Inflammatory macrophage treated with lipopolysaccharide for 4 hours (primary cell): ENCODE results near the gene SIGLEC12.

Experiments used
- DNase-seq: peaks from one replicate; pipeline ENCODE4 v3.0.0-alpha.2; 2020

Gene SIGLEC12

DNA sequence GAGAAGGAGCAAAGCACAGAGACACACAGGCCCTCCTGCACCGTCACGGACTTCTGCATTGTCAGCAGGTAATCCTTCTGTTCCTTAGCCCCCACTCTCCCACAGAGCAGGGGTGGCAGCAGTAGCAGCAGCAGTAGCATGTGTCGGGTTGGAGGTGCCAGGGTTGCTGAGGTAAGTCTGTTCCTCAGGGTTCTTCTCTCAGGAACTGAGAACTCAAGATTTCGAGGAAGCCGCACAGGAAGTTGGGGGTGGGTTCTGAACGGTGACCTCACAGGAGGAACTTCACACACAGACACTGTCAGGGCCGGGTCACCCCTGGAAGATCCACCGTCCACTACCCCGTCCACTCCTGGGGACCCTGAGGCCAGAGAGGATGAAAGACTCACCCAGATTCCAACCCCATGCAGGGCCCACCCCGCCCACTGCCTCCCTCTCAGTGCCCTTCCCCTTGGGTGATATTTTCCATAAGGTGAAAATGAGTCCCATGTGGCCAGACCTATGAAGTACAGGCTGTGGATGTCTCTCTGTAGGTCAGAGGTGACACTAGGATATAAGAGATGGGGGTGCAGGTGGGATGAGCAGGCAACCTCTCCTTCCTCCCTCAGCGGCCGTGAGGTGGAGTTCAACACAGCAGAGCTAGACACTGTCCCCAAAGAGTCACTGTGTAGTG is at the start of gene SIGLEC12:
Gene SIGLEC12, minus strand, starts transcription at position 207 of the 670 bp plus-strand sequence. Its CDS starts 67 bp downstream, at position 140.
- DNase-seq: peak; percentile 87

DNA sequence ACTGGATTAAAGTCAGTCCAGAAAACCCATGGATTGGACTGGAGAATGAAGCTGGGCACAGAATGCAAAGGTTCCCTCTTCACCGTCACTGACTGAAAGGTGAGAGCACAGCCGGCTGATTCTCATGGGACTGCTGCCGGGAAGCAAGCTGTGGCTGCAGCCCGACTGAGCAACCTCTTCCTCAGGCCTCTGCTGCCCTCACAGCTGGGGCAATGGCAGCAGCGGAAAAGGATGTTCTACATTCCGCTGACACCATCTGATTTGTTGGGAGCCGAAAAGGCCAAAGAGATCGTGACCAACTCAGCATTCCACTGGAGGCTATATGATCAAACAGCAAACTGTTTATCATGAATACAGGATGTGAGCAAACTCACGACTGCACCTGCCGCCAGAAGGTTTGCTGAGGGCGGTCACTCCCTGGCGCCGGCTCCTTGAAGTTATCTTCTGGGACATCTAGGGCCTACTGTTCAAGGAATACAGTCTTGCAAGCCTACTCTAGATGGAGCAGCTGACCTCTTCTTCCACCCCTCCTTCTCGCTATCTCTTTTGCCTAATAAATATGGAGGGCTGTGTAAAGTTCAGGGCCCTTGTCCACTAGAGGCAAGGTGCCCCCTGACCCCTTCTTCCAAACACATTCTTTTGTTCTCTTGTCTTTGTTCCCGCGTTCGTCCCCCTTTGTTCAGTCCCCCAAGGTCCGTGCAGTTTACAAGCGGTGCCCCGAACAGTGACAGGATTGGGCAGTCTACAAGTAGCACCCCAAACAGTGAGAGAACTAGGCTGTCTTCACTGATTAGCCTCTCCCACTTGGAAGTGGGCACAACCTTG is 49.5 kb upstream of the SIGLEC12 start:
- no peak for DNase-seq

DNA sequence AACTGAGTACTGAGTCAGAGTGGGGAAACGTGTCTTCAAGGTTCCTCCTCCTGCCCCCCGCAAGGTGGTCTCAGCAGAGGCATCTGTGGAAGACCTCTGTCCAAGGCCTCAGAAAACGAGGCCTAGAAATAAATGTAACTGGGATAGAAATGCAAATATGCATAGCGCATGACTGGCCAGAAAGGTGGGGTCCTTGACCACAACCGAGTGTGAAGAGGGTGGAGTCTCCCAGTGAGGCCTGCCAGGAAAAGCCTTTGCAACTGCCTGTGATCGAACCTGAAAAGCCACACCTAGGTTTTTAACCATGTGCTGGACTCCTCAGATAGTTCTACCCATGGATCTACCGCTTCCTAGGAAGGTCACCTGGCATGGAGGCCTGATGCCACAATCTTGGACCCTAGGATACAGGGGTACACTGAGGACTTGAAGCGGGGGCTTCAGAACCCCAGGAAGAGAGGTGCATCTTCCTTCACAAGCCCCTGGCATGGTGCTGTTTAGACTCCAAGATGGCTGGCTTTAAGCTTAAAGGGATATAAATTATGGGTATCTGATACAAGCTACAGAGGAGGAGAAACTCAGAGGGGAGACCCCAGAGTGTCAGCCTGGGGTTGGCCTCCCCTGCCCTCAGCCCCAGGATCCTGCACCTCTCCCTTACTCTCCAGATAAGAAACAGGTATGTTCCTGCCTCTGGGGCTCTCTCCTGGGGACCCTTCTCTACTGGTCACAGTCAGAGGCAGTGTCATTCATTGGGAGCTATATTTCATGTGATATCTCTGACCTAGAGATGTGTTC is 48.1 kb upstream of the SIGLEC12 start:
- no peak for DNase-seq

DNA sequence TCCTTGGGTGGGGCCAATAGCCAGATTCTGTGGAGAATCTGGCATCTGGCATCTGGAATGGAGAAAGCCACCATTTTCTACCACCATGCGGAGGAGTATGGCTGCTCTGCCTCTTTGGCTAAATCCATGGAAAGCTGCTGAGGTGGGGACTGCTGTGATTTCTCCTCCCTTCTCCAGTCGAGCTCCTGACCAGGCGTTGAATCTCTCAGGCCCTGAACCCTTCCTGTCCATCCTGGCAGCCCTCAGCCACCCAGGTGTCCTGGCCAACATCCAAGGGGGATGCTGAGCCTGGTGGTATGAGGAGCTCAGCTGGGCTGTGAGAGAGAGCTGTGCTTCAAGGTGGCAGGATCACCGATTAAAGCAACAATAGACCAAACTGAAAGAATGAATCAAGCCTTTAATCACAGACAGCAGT is 47.3 kb upstream of the SIGLEC12 start:
- DNase-seq: no peak

DNA sequence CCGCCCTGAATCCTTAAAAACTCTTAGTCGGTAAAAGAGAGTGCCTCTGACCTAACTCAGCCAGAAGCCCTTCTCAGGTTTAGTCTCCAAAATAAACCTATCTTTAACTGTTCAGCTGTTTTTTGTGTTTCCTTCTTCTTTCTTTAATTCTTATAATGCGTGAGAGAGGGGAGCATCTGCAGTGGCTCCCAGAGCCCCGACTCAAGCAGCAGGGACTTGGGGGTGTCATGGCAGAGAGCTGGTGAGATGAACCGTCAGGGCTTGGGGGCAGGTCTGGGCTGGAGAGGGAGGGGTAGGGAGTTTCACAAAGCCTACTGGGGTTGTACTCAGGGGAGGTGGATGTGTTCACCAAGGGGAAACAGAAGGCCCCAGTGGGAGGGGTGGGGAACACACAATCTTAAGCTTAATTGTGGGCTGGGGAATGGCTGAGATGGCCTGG is 46.6 kb upstream of the SIGLEC12 start:
- no peak for DNase-seq

DNA sequence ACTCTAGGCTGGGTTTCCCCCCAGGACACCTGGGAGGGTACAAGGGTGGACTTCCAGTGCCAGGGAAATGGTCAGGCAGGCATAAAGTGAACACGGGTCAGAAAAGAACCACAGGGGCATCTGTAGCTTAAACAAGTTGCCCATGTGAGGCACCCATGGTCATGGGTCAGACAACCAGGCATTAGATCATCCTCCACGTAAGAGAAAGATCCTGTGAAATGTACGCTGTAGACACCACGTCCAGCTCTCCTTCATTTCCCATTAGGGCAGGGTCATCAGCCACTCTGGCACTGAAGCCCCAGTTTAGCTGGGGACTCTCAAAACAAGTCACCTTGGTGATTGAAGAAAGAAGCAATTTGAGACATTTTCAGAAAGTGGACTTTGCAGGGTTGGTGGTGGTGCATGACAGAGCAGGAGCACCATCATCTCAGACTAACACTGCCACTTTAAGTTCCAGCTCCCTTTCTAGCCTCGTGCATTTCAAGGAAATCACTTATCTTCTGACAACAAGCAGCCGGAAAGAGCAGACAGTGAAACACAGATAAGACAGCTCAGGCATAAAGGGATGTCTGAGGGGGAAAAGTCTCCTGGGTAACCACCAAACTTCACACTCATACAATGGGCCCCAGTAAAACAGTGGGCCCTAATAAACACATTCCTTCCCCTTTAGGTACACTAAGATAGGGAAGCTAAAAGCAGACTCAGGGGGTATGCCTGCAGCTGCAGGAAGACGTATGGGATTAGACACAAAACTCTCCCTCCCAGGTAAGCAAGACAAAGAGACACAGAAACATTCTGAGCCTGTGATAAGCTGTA is 46.0 kb upstream of the SIGLEC12 start:
- DNase-seq: peak; percentile 24

DNA sequence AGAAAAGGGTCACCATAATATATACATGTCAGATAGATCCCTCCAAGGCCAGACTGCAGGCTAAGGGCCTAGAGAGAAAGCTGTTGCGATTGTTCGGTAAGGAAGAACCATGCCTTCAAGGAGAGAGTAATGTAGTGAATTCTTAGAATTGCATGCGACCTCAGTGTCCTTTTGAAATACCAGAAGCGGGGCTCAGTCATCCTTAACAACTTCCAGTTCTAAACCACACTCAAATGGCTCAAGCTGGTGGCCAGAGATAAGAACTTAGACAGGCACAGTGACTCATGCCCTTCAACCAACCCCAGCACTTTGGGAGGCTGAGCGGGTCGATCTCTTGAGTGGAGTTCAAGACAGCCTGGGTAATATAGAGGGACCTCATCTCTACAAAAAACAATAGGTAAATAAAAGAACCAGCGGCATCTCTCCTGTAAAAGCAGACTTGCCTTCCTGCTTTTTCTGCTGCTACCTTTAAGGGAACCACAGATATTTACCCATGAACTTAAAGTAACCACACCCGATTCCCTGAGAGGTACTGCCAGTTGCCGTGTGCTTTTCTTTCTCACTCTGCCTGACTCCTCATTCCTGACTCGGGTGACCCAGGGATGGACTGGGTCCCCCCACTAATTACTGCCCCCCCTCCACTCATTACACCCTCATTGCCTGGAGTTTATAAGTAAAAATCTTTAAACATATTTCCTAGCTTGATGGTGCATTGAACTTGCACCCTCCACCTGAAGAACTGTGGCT is 45.2 kb upstream of the SIGLEC12 start:
- peak; percentile 65 for DNase-seq

DNA sequence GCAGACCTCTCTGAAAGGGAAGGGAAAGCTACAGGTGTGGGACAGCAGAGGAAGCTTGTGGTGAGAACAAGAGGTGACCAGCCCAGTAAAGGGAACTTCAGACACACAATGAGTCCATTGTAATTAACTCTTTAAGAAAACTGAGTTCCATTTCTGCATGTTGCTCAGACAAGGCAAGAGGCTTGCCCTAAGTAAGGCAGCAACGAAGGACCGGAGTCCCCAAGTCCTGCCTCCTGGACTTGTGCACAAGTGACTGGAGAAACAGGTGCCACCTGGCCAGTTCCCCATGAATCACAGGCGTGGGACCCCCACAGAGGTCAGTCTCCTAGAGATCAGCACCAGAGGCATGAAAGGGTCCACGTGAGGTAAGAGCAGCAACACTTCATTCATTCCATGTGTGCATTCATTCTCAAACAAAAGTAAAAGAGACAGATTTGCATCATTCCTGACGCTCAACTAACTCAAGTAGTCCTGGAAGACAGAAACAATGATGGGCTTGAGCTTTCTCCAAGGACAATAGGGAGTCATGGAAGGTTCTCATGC is 44.6 kb upstream of the SIGLEC12 start:
- DNase-seq: no peak

DNA sequence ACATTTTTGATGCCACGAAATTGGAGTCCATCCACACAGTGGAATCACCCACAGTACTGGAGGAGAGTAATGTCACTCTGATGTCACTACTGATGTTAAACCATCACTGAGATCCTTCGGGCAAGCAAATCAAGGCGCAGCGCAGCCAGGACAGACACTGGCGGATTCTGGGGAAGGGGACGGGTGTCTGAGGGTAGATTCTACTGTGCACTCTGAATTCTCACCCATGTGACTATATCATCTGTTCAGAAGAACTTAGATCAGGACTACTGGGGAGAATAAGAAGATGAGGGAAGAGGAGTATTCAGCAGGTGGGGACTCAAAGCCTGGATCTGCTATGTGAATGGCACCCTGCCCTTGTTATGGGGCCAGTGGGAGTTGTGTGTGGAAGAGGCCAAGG is 42.4 kb upstream of the SIGLEC12 start:
- DNase-seq: no peak

DNA sequence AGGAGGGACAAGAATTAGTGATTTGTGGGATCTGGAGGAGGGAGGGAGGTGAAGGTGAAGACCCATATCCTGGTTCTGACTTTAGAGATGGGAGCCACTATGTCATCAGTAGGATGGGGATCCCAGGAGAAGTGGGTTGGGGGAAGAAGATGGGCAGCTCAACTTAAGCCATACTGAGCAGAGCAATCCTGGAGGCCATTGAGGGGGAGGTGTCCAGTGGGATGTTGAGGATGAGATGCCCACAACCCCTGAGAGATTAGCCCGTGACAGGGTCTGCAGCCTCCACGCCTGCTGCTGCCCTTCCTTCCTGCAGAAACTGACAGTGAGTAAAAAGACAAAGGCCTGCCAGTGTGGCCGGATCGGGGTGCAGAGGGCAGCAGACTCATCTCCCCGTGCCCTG is 41.1 kb upstream of the SIGLEC12 start:
- no peak for DNase-seq

DNA sequence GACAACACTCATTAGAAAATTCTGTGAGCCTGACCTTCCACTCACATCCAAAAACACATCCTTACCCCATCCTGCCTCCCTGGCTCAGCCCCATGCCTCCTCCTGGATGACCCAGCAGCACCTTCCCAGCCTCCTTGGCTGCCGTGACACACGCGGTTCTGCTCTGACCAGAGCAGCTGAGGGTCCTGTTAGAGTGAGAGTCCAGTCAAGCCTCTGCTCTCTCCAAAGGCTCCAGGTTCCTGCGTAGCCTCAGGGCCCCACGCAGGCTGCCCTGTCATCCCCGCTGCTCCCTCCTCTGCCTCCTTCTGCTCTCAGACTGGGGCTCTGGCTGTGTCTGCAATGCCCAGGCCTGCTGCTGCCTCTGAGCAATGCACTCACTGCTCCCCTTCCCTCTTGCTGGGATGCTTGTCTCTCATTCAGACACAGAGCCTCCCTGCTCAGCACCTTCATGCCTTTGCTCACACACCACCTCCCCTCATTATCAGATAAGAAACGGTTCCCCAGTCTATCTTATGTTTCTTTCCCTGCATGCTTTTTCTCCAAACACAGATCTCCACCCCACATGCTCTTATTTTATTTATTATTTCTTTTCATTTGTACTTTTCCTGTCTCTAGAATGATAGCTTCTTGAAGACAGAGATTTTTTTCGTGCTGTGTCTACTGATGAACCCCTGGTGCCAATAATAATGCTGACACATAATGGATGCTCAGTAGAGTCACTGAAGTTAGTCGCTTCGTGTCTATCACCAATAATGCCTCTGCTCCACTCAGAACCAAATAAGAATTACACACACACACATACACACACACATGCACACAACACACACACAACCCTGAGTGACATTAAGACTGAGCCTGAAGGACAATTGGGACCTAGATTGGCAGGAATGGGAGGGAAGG is 40.1 kb upstream of the SIGLEC12 start:
- DNase-seq: no peak

DNA sequence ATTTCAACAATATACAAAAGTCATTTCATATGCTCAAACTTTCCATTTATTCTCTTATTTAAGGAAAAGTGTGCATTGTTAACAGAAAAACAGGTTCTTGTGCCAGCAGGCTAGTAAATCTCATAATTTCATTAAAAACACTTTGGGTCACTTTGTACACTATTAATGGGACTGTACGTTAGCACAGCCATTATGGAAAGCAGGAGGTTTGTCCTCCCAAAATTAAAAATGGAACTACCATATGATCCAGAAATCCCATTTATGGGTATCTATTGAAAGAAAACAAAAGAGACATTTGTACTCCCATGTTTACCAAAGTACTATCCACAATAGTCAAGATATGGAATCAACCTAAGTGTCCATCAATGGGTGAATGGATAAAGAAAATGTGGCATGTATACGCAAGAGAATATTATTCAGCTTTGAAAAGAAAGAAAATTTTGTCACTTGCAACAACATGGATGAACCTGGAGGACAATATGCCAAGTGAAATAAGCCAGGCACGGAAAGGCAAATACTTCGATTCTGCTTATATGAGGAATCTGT is 38.3 kb upstream of the SIGLEC12 start:
- DNase-seq: no peak

DNA sequence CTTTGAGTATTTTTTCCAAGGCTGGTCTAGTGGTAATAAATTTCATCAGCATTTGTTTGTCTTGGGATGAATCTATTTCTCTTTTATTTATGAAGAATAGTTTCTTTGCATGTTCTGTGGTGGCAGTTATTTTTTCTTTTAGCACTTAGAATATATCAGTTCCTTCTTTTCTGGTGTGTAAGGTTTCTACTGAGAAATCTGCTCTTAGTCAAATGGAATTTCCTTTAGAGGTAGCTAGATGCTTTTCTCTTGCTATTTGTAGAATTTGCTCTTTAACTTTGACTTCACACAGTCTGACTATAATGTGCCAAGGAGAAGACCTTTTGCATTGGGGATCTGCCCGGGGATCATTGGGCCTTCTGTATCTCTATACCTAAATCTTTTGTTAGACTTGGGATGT is 33.9 kb upstream of the SIGLEC12 start:
- DNase-seq: no peak

DNA sequence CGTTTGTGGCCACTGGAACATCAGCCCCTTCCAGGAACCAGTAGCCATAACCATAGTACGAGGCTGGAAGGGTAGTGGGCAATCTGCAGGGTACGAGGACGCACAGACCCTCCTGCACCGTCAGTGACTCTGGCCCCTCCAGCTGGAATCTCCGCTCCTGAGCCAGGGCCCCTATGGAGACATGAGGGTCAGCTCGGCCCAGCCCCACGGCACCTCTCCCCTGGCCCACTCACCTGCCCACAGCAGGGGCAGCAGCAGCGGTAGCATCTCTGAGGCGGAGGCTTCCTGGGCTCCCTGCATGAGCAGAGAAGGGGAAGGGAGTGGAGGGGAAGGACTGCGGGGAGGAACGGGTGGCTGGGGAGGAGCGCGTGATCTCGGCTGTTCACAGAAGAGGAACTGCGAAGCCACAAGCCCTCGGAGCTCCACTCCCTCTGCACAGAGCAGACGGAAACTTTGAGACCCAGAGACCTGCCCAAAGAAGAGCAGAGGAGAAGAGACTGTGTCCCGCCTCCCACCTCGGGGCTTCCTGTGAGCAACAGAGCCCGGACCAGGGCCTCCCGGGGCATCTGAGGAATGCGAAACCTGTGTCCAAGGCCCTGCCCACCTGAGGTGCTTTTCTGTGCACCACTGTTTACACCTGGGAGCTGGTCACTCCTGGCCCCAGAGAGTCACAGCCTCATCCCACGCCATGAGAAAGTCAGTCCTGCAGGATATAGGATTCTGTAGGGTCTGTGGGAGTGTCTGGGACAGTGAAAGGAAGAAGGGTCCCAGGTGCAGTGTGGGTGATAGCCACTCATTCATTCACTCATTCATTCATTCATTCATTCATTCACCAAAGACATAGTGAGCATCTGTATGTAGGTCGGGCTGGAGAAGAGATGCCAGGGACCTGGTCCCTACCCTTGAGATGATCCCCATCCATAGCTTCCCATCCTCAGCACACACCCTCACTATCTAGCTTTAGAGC is 30.0 kb upstream of the SIGLEC12 start, which contains the start of gene SIGLEC6:
Gene SIGLEC6, minus strand, starts transcription at position 322 of the 967 bp plus-strand sequence. Its CDS starts 22 bp downstream, at position 300.
- peak; percentile 86 for DNase-seq

DNA sequence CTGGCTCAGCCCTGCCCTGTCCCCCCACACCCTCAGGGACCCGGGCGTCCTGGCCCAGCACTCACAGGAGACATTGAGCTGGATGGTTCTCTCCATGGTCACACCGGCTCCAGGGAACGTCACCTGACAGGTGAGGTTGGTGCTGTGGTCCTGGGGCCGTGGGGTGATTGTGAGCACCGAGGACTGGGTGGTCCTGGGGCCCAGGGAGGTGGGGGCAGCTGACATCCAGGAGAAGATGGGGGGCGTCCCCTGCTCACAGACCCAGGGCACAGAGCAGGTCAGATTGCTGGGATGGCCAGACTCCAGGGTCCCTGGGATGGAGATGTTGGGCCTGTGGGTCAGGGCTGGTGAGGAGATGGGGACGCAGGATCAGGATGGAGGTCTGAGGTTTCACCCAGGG is 29.0 kb upstream of the SIGLEC12 start:
- DNase-seq: no peak

DNA sequence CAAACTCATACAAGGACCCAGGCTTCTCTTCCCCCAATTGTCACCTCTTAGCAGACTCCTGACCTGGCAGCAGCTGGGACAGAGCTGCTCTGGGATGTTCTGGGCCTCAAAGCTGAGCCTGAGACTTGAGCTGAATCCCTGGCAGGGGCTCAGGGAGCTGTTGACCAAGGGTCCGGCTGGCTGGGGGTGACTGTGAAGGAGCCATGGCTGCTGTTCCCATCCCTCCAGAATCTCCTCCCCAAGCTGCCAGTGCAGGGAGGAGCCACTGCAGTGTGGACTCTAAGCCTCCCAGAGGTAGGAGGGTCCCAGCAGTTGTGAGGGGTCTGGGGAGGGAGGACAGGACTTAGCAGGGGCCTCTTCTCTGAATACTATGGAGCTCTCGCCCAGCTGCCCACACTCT is 27.7 kb upstream of the SIGLEC12 start:
- DNase-seq: no peak

DNA sequence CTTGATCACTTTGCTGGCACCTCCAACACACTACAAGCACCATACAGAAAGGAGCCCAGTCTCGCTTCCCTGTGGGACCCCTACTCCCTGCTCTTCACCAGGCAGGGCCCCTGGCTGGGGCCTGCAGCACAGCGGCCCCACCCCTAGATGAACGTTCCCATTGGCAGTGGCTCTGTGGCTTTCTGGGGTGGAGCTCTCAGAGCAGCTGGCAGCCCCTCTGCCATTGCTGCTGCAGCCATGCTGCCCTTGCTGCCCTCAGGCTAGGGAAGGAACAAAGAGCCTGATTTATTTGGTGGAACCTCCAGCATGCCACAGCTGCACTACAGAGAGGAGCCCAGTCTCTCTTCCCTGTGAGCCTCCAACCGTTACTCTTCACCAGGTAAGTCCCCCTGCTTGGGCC is 24.1 kb upstream of the SIGLEC12 start:
- no peak for DNase-seq

DNA sequence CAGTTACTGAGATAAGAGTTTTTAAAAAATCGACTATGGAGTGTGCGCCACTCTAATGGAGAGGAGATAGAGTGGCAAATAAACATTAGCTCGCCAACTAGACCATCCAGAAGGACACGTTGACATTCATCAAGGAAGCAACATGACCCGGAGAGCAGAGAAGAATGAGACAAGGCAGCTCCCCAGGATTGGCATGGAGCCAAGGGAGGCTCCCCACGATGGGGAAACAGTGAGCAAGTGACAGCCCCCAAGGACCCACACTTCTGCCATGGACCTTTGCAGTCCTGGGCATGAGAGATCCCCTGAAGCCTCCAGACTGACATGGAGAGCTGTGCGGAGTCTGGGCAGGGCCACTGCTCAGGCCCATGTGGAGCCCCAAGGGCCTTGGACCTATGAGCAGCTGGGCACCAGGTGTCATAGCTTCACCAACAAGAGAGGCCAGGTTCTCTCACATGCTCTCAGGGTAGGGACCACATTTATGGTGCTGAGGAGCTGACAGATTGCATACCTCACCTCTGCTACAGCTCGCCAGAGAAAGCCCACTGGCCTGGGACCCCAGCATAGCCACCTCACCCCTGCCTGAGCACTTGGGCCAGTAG is 23.2 kb upstream of the SIGLEC12 start:
- no peak for DNase-seq
